Muscle of arm (tissue), 14 donors: ENCODE measurements around the gene AOPEP. TPM values are rescaled to one million over a fixed set of nuclear protein-coding genes. Genes with fewer than 3 reads are reported as not detected.

Experiments used
- DNase-seq: peaks from one replicate; pipeline ENCODE4 v3.0.0-alpha.2; 2013
- long read RNA-seq, 11 donors: transcript quantifications; one replicate each; lab custom pipeline, GENCODE V29; 2026
- polyA plus RNA-seq, 12 donors: library from polyadenylated mRNA; unstranded; fragments of 120-200 nt; gene quantifications; one replicate each; pipeline ENCODE4 v1.2.1, GENCODE V29; 2013; ENCODE audit not compliant: insufficient read length in 12 of 12

The AOPEP gene
- polyA plus RNA-seq = 10 to 100 TPM in 11 of 12 donors, not detected in 1; 33.5 to 57.2 (median 40.1) TPM
- long read RNA-seq, donor 1, transcript C9orf3-213 (6 exons, 478 nt) = major isoform, 5 of 12 reads
- long read RNA-seq, donor 1, partial matches to known transcripts = 6 of 12 reads
- long read RNA-seq, donor 1, other reads (novel, unspliced or antisense) = 0 of 12 reads
- long read RNA-seq, donor 2, transcript C9orf3-213 (6 exons, 478 nt) = major isoform, 7 of 16 reads
- long read RNA-seq, donor 2, partial matches to known transcripts = 8 of 16 reads
- long read RNA-seq, donor 2, other reads (novel, unspliced or antisense) = 0 of 16 reads
- long read RNA-seq, donor 3, partial matches to known transcripts = 0 of 7 reads
- long read RNA-seq, donor 3, other reads (novel, unspliced or antisense) = 0 of 7 reads
- long read RNA-seq, donor 4, partial matches to known transcripts = 0 of 4 reads
- long read RNA-seq, donor 4, other reads (novel, unspliced or antisense) = 0 of 4 reads
- long read RNA-seq, donor 5 = 0 reads
- long read RNA-seq, donor 6, partial matches to known transcripts = 8 of 13 reads
- long read RNA-seq, donor 6, other reads (novel, unspliced or antisense) = 0 of 13 reads
- long read RNA-seq, donor 7, partial matches to known transcripts = 0 of 3 reads
- long read RNA-seq, donor 7, other reads (novel, unspliced or antisense) = 0 of 3 reads
- long read RNA-seq, donor 8, transcript C9orf3-213 (6 exons, 478 nt) = major isoform, 7 of 20 reads
- long read RNA-seq, donor 8, partial matches to known transcripts = 0 of 20 reads
- long read RNA-seq, donor 8, other reads (novel, unspliced or antisense) = 9 of 20 reads
- long read RNA-seq, donor 9, partial matches to known transcripts = 8 of 10 reads
- long read RNA-seq, donor 9, other reads (novel, unspliced or antisense) = 0 of 10 reads
- long read RNA-seq, donor 10, partial matches to known transcripts = 0 of 4 reads
- long read RNA-seq, donor 10, other reads (novel, unspliced or antisense) = 0 of 4 reads
- long read RNA-seq, donor 11, partial matches to known transcripts = 0 of 10 reads
- long read RNA-seq, donor 11, other reads (novel, unspliced or antisense) = 5 of 10 reads

GRCh38 chr9:94726495-94727191, at the start of gene AOPEP:
Gene AOPEP, plus strand, starts transcription at chr9:94726699. Its CDS starts 33,085 bp downstream, at chr9:94759784.
- DNase-seq = peak; percentile 97

GRCh38 chr9:94677929-94678328, 48.6 kb upstream of the AOPEP start:
- peak; percentile 76 for DNase-seq

- DNase-seq = no peak
These were observed 46.9 kb upstream of the AOPEP start for GRCh38 chr9:94679587-94679986.

GRCh38 chr9:94680020-94680419, 46.5 kb upstream of the AOPEP start:
- no peak for DNase-seq

GRCh38 chr9:94680621-94681020, 45.9 kb upstream of the AOPEP start:
- DNase-seq = no peak

GRCh38 chr9:94681508-94681907, 45.0 kb upstream of the AOPEP start:
- DNase-seq = peak; percentile 71

- no peak for DNase-seq
These were observed 41.1 kb upstream of the AOPEP start for GRCh38 chr9:94685359-94685758.

GRCh38 chr9:94687451-94687850, 39.0 kb upstream of the AOPEP start:
- no peak for DNase-seq

GRCh38 chr9:94690344-94690743, 36.2 kb upstream of the AOPEP start:
- no peak for DNase-seq

GRCh38 chr9:94692601-94693000, 33.9 kb upstream of the AOPEP start:
- DNase-seq = no peak

- DNase-seq = no peak
These were observed 32.9 kb upstream of the AOPEP start for GRCh38 chr9:94693485-94694204.

- no peak for DNase-seq
These were observed 30.0 kb upstream of the AOPEP start for GRCh38 chr9:94696545-94696944.

- no peak for DNase-seq
These were observed 28.4 kb upstream of the AOPEP start for GRCh38 chr9:94697972-94698581.

GRCh38 chr9:94699715-94700373, 26.7 kb upstream of the AOPEP start:
- DNase-seq = no peak

GRCh38 chr9:94700445-94700844, 26.1 kb upstream of the AOPEP start:
- no peak for DNase-seq

GRCh38 chr9:94703488-94704140, 22.9 kb upstream of the AOPEP start:
- DNase-seq = no peak

GRCh38 chr9:94705162-94705702, 21.3 kb upstream of the AOPEP start:
- no peak for DNase-seq

GRCh38 chr9:94706922-94707321, 19.6 kb upstream of the AOPEP start:
- DNase-seq = no peak
